Measurements from ENCODE around the gene MACROD1. TPM values are rescaled to one million over a fixed set of nuclear protein-coding genes. Genes with fewer than 3 reads are reported as not detected.
A peak's percentile ranks its signal among the peaks of the same experiment; 100 is the strongest.

MACROD1 gene
- total and polyA plus RNA-seq, 9 of the 15 experiments (the other 6 are each of a cell fraction or from before 2014, with no cell fraction given) = 1.1 to 60.0 (median 26.4) TPM

DNA sequence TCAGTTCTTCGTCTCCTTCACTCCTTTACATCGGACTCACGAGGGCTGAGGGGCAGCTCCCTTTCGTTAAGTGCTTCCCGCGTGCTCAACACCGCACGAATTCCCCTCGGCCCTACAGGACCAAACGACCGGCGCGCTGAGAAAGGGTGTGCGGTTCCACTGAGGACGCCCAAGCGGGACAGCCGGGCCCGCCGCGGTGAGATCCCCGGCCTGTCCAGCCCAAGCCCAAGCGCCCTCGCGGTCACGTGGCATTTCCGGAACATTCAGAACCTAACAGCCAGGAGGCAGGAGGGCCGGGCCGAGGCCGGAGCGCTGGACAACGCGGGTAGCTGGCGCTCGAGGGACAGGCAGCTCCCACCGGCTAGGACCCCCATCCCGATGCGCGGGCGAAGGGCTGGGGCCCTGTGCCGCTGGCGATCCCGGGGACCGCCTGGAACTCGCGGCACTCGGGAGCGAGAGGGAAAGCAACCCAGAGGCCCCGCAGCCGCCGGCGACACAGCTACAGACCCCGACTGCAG lies 19.3 kb upstream of the MACROD1 start (continued):
- TF ChIP-seq DEAF1 (CRISPR knock-in tag; IDR thresholded peaks at IDR 0.05) (peak; percentile 39; the same call in 1 of the 2 replicates), SMARCA4 (IDR thresholded peaks at IDR 0.05) (peak; percentile 17; the same call in 1 of the 2 replicates), MLLT1 (IDR thresholded peaks at IDR 0.05) (peak in 1 of 2 experiments; percentile 84; a peak in 1 of 4 replicates), YY1 (IDR thresholded peaks at IDR 0.05; ENCODE audit: borderline replicate concordance in 1 of 3, control insufficient read depth in 1 of 3, extremely low read depth in 1 of 3, insufficient read depth in 3 of 3, insufficient read length in 1 of 3, insufficient replicate concordance in 2 of 3, low read depth in 1 of 3, low read length in 2 of 3) (peak in 1 of 3 experiments; percentile 72), ZMIZ1 (IDR thresholded peaks at IDR 0.05; ENCODE audit: low read depth in 2 of 2, low read length in 2 of 2) (peak in 1 of 2 experiments; percentile 57; a peak in 2 of 4 replicates), GABPB1 (CRISPR knock-in tag; IDR thresholded peaks at IDR 0.05) (peak; percentile 78), NR2F6 (CRISPR knock-in tag; IDR thresholded peaks at IDR 0.05) (peak; percentile 36; the same call in 1 of the 2 replicates)
- TF ChIP-seq, protein P1, sequence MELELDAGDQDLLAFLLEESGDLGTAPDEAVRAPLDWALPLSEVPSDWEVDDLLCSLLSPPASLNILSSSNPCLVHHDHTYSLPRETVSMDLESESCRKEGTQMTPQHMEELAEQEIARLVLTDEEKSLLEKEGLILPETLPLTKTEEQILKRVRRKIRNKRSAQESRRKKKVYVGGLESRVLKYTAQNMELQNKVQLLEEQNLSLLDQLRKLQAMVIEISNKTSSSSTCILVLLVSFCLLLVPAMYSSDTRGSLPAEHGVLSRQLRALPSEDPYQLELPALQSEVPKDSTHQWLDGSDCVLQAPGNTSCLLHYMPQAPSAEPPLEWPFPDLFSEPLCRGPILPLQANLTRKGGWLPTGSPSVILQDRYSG (tag; conservative IDR thresholded peaks at IDR 0.05; ENCODE audit: low read depth) = 0 out of 2 replicates have a peak, but pooled peaks have one; percentile 31
- TF ChIP-seq, protein P2, sequence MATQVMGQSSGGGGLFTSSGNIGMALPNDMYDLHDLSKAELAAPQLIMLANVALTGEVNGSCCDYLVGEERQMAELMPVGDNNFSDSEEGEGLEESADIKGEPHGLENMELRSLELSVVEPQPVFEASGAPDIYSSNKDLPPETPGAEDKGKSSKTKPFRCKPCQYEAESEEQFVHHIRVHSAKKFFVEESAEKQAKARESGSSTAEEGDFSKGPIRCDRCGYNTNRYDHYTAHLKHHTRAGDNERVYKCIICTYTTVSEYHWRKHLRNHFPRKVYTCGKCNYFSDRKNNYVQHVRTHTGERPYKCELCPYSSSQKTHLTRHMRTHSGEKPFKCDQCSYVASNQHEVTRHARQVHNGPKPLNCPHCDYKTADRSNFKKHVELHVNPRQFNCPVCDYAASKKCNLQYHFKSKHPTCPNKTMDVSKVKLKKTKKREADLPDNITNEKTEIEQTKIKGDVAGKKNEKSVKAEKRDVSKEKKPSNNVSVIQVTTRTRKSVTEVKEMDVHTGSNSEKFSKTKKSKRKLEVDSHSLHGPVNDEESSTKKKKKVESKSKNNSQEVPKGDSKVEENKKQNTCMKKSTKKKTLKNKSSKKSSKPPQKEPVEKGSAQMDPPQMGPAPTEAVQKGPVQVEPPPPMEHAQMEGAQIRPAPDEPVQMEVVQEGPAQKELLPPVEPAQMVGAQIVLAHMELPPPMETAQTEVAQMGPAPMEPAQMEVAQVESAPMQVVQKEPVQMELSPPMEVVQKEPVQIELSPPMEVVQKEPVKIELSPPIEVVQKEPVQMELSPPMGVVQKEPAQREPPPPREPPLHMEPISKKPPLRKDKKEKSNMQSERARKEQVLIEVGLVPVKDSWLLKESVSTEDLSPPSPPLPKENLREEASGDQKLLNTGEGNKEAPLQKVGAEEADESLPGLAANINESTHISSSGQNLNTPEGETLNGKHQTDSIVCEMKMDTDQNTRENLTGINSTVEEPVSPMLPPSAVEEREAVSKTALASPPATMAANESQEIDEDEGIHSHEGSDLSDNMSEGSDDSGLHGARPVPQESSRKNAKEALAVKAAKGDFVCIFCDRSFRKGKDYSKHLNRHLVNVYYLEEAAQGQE (IDR thresholded peaks at IDR 0.05; ENCODE audit: borderline replicate concordance) = peak; percentile 58
- TF ChIP-seq, protein P2 (CRISPR knock-in tag; IDR thresholded peaks at IDR 0.05; ENCODE audit: low read depth) = peak; percentile 75
